CD4-positive, alpha-beta memory T cell (primary cell): ENCODE results near the gene TXK. TPM values are rescaled to one million over a fixed set of nuclear protein-coding genes. Genes with fewer than 3 reads are reported as not detected.

ENCODE experiments used
- CTCF ChIA-PET: fragments of 350-600 bp; sonication (Branson Sonifier 250); formaldehyde crosslinking; loops from one replicate; lab custom pipeline; 2021; ENCODE audit warnings: inconsistent platforms; ENCODE audit not compliant: partially characterized antibody; lab: Charles Lee
- POLR2A ChIA-PET: fragments of 350-600 bp; sonication (Branson Sonifier 250); formaldehyde crosslinking; loops from one replicate; lab custom pipeline; 2021; ENCODE audit not compliant: partially characterized antibody; lab: Charles Lee
- DNase-seq, 5 donors: peaks; one replicate each; pipeline versions ENCODE4 v3.0.0 to v3.0.0-alpha.2; 2020 to 2022; ENCODE audit warnings: mixed read lengths in 1 of 5
- H3K27ac ChIP-seq: one replicate; pipeline ENCODE4 v1.7.0; 2013; ENCODE audit warnings: low read depth, low read length
- H3K27me3 ChIP-seq: 2 replicates; pipeline ENCODE4 v1.7.0; 2013; ENCODE audit warnings: mild to moderate bottlenecking, low read length, moderate library complexity; ENCODE audit not compliant: insufficient read depth
- H3K36me3 ChIP-seq: 2 replicates; pipeline ENCODE4 v1.7.0; 2013; ENCODE audit warnings: mild to moderate bottlenecking, low read length, moderate library complexity; ENCODE audit not compliant: insufficient read depth
- H3K4me1 ChIP-seq: 2 replicates; pipeline ENCODE4 v1.7.0; 2013; ENCODE audit warnings: mild to moderate bottlenecking, low read length, moderate library complexity; ENCODE audit not compliant: insufficient read depth
- H3K4me3 ChIP-seq, 2 donors: one replicate each; pipeline ENCODE4 v1.7.0; 2013; ENCODE audit warnings: low read length in 2 of 2, mild to moderate bottlenecking in 1 of 2
- H3K9me3 ChIP-seq, 2 donors: one replicate each; pipeline ENCODE4 v1.7.0; 2013; ENCODE audit warnings: low read length in 2 of 2, control low read depth in 1 of 2; ENCODE audit not compliant: control insufficient read depth in 1 of 2
- H3K27ac Mint-ChIP-seq, 7 donors: one replicate each; pipeline ENCODE4 v1.8.0; 2020 to 2021; ENCODE audit warnings: mixed read lengths in 7 of 7, mild to moderate bottlenecking in 6 of 7, inconsistent platforms in 3 of 7, moderate library complexity in 3 of 7
- H3K27me3 Mint-ChIP-seq, 2 donors: one replicate each; pipeline ENCODE4 v1.8.0; 2020 to 2021; ENCODE audit warnings: mixed read lengths in 2 of 2
- H3K36me3 Mint-ChIP-seq, 2 donors: one replicate each; pipeline ENCODE4 v1.8.0; 2020 to 2021; ENCODE audit warnings: mixed read lengths in 2 of 2, inconsistent platforms in 1 of 2, mild to moderate bottlenecking in 1 of 2
- H3K4me1 Mint-ChIP-seq, 4 donors: one replicate each; pipeline ENCODE4 v1.8.0; 2020 to 2021; ENCODE audit warnings: mixed read lengths in 4 of 4, mild to moderate bottlenecking in 1 of 4
- H3K4me3 Mint-ChIP-seq, 8 donors: one replicate each; pipeline ENCODE4 v1.8.0; 2020 to 2021; ENCODE audit warnings: mixed read lengths in 8 of 8, mild to moderate bottlenecking in 7 of 8, moderate library complexity in 6 of 8, inconsistent platforms in 3 of 8
- H3K9me3 Mint-ChIP-seq, 8 donors: one replicate each; pipeline ENCODE4 v1.8.0; 2020 to 2021; ENCODE audit warnings: mixed read lengths in 8 of 8, mild to moderate bottlenecking in 5 of 8, inconsistent platforms in 3 of 8, moderate library complexity in 1 of 8
- intact Hi-C: fragments of 100-400 bp; cut with micrococcal nuclease; formaldehyde crosslinking; loops from one replicate; pipeline ENCODE4 v1.15.1; 2023
- polyA plus RNA-seq, 2 donors: library from polyadenylated mRNA; unstranded; fragments of 300-500 nt; fragmentation: Illumina TruSeq; gene quantifications; one replicate each; pipeline ENCODE4 v1.2.3, GENCODE V29; 2021
- total RNA-seq, 2 experiments: library from RNA; stranded (reverse); gene quantifications; one replicate each; pipeline ENCODE4 v1.2.3, GENCODE V29; 2021

Gene TXK
- total and polyA plus RNA-seq, 4 experiments from 2014 or later = 44.8 to 54.0 (median 51.0) TPM

DNA sequence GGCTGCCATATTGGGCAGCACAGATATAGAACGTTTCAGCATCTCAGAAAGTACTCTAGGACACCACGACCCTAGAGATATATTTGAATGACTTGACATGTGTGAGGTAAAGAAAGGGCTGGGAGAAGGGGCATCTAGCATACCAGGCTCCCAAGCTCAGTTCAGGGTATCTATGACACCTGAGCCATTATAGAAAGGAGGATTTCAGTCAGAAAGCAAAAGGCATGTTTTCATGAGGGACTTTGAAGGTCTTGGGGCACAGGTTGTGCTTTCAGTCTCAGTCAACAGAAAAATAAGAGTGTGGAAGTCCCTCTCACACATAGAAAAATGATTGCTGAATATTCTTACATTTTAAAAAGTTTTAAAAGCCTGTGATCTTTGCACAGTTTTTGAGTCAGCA is 65.9 kb downstream of the TXK start:
- peaks cover 53 to 71% of the 10 kb centered on the region in 2 donors for H3K36me3 Mint-ChIP-seq
- peaks cover 1 to 12% (median 3%) of the 10 kb centered on the region in 4 donors for H3K4me1 Mint-ChIP-seq
- ChIA-PET CTCF (interaction anchor here (1.8 kb wide), 1 partner anchor 34 kb away, joined by 6 read pairs; no protein-coding TSS in a partner anchor), POLR2A (no interaction called here)
- H3K27me3 ChIP-seq = no peaks in the 10 kb centered on the region
- intact Hi-C loops = no loop called here
- no peak overlapping the region for H3K27ac Mint-ChIP-seq
- no peaks in the 10 kb centered on the region for H3K9me3 ChIP-seq
- H3K36me3 ChIP-seq = peaks cover 28% of the 10 kb centered on the region
- no peak overlapping the region for H3K4me3 Mint-ChIP-seq
- H3K27ac ChIP-seq = no peak overlapping the region
- no peaks in the 10 kb centered on the region for H3K4me1 ChIP-seq
- no peaks in the 10 kb centered on the region for H3K27me3 Mint-ChIP-seq
- H3K9me3 Mint-ChIP-seq = peaks cover 0 to 5% (median 0%) of the 10 kb centered on the region in 8 donors
- no peak overlapping the region for H3K4me3 ChIP-seq
- no peak for DNase-seq

GRCh38 chr4:48067536-48067935 is 66.5 kb downstream of the TXK start:
- H3K4me3 Mint-ChIP-seq = no peak overlapping the region
- no peak overlapping the region for H3K27ac Mint-ChIP-seq
- Histone ChIP-seq H3K27ac (no peak overlapping the region), H3K9me3 (no peaks in the 10 kb centered on the region), H3K4me1 (no peaks in the 10 kb centered on the region), H3K4me3 (no peak overlapping the region), H3K36me3 (peaks cover 28% of the 10 kb centered on the region), H3K27me3 (no peaks in the 10 kb centered on the region)
- H3K9me3 Mint-ChIP-seq = peaks cover 0 to 5% (median under 1%) of the 10 kb centered on the region in 8 donors
- no peaks in the 10 kb centered on the region for H3K27me3 Mint-ChIP-seq
- intact Hi-C loops = no loop called here
- ChIA-PET CTCF (interaction anchor here (1.2 to 1.8 kb wide), 2 partner anchors 19 to 33 kb away, joined by 3 to 6 read pairs; no protein-coding TSS in a partner anchor), POLR2A (no interaction called here)
- H3K4me1 Mint-ChIP-seq = peaks cover 1 to 12% (median 3%) of the 10 kb centered on the region in 4 donors
- peaks cover 51 to 72% of the 10 kb centered on the region in 2 donors for H3K36me3 Mint-ChIP-seq
- no peak for DNase-seq

GRCh38 chr4:48065587-48066052 is 68.4 kb downstream of the TXK start:
- intact Hi-C loops = loop anchor here (2.0 kb wide), 1 partner anchor 23 kb away; no protein-coding TSS in a partner anchor
- no peak for DNase-seq

DNA sequence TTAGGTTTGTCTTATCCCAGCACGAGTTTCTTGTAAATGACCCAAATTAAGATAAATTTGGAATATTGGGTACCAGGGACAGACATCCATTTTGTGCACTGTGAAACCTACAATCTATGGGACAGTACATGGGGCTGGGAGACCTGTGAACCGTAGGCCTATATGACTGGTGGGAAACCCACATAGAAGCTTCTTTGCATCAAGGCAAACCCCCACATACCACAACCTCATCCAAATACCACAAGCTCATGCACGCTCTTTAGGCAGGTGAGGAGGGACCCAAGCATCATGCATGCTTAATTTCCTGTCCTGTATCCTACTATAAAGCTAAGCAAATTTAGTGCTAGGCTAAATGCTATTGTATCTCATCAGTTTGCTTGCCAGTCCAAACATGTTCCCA is 69.7 kb downstream of the TXK start:
- Histone ChIP-seq H3K27ac (no peak overlapping the region), H3K4me1 (no peaks in the 10 kb centered on the region), H3K4me3 (no peak overlapping the region), H3K36me3 (peaks cover 16% of the 10 kb centered on the region), H3K9me3 (no peaks in the 10 kb centered on the region), H3K27me3 (no peaks in the 10 kb centered on the region)
- intact Hi-C loops = loop anchor here (2.0 kb wide), 1 partner anchor 22 kb away; no protein-coding TSS in a partner anchor
- Mint-ChIP-seq H3K9me3 (peaks cover 0 to 31% (median 17%) of the 10 kb centered on the region in 8 donors), H3K4me3 (no peak overlapping the region), H3K36me3 (peaks cover 34 to 69% of the 10 kb centered on the region in 2 donors), H3K4me1 (peaks cover 2 to 25% (median 5%) of the 10 kb centered on the region in 4 donors), H3K27ac (peak overlapping the region in 1 of 7 donors; percentile 23), H3K27me3 (no peaks in the 10 kb centered on the region)
- no peak for DNase-seq
- ChIA-PET CTCF (interaction anchor here (1.6 kb wide), 1 partner anchor 19 kb away, joined by 4 read pairs; no protein-coding TSS in a partner anchor), POLR2A (no interaction called here)

More at GRCh38 chr4:48065587-48066052, 68.4 kb downstream of the TXK start:
- Histone ChIP-seq H3K9me3 (no peaks in the 10 kb centered on the region), H3K36me3 (peaks cover 21% of the 10 kb centered on the region), H3K4me1 (no peaks in the 10 kb centered on the region), H3K27ac (no peak overlapping the region), H3K4me3 (no peak overlapping the region), H3K27me3 (no peaks in the 10 kb centered on the region)
- Mint-ChIP-seq H3K4me3 (no peak overlapping the region), H3K27ac (peak overlapping the region in 1 of 7 donors; percentile 22), H3K36me3 (peaks cover 43 to 77% of the 10 kb centered on the region in 2 donors), H3K4me1 (peaks cover 1 to 12% (median 3%) of the 10 kb centered on the region in 4 donors), H3K27me3 (no peaks in the 10 kb centered on the region), H3K9me3 (peaks cover 0 to 21% (median 11%) of the 10 kb centered on the region in 8 donors)
- CTCF ChIA-PET = interaction anchor here (1.1 to 1.6 kb wide), 3 partner anchors 15 to 33 kb away, joined by 3 to 4 read pairs (median 4); no protein-coding TSS in a partner anchor
- POLR2A ChIA-PET = no interaction called here

DNA sequence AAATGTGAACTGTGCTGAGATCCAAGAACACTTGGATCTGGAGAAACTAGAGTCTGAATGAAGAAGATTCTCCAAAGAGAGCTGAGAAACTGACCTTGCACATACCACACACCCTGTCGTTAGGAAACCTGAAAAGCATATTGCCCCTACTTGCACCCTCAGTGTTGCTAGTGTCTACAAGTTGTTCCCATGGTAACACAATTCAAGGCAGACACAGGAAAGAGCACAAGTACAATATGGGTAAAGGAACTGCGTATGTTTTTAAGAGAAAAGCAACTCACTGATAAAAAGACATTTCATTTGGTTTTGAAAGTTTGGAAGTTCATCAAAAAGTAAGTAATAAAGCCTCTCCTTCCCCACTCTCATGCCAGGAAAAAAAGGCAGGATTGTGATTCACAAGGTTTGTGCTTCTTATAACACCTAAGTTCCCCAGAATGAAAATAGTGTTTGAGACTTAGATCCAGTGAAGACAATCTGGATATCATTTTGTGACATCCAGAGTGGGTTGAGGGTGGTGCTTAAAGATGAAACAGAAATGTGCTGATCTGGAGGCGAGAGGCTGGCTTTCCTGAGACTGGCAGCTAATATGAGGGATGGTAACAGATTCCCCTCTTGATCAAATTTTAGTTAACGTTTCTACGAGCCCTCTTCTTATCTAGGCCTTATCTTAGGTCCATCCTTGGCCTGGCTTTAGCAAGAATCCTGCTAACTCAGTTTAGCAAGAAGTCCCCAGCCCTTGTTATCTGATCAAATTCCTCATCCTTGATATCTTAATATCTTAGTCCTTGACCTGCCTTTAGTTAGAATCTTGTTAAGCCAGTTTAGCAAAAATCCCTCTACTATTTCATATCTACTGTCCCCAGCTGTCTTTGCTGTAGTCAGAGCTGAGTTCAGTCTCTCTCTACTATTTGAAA is 75.2 kb downstream of the TXK start:
- peak in 3 of 5 donors; percentile 16 to 35 (median 33) for DNase-seq
- Mint-ChIP-seq H3K27me3 (no peaks in the 10 kb centered on the region), H3K36me3 (peaks cover 5 to 20% of the 10 kb centered on the region in 2 donors), H3K9me3 (peaks cover 0 to 34% (median 18%) of the 10 kb centered on the region in 8 donors), H3K4me3 (peak overlapping the region in 1 of 8 donors; percentile 0), H3K4me1 (peaks cover 11 to 24% (median 13%) of the 10 kb centered on the region in 4 donors), H3K27ac (peak overlapping the region in 4 of 7 donors; percentile 7 to 92 (median 66))
- CTCF ChIA-PET = no interaction called here
- POLR2A ChIA-PET = no interaction called here
- no peak overlapping the region for H3K4me3 ChIP-seq
- no peaks in the 10 kb centered on the region for H3K4me1 ChIP-seq
- H3K27me3 ChIP-seq = no peaks in the 10 kb centered on the region
- no peak overlapping the region for H3K27ac ChIP-seq
- intact Hi-C loops = no loop called here
- no peaks in the 10 kb centered on the region for H3K36me3 ChIP-seq
- H3K9me3 ChIP-seq = no peaks in the 10 kb centered on the region

GRCh38 chr4:48051078-48051477 is 83.0 kb downstream of the TXK start:
- H3K36me3 Mint-ChIP-seq = no peaks in the 10 kb centered on the region
- ChIA-PET CTCF (interaction anchor here (1.1 to 11.0 kb wide), 3 partner anchors 15 to 58 kb away, joined by 4 to 140 read pairs (median 5); no protein-coding TSS in a partner anchor), POLR2A (no interaction called here)
- Histone ChIP-seq H3K9me3 (no peaks in the 10 kb centered on the region), H3K4me3 (no peak overlapping the region), H3K36me3 (no peaks in the 10 kb centered on the region), H3K27me3 (no peaks in the 10 kb centered on the region), H3K27ac (no peak overlapping the region), H3K4me1 (peaks cover 23% of the 10 kb centered on the region)
- intact Hi-C loops = no loop called here
- DNase-seq = no peak
- H3K27ac Mint-ChIP-seq = no peak overlapping the region
- peaks cover 16 to 31% (median 23%) of the 10 kb centered on the region in 4 donors for H3K4me1 Mint-ChIP-seq
- peaks cover 0 to 2% (median 0%) of the 10 kb centered on the region in 8 donors for H3K9me3 Mint-ChIP-seq
- no peak overlapping the region for H3K4me3 Mint-ChIP-seq
- H3K27me3 Mint-ChIP-seq = peaks cover under 1 to 3% of the 10 kb centered on the region in 2 donors
